MM.1S (cell line): ENCODE measurements around the gene TPBGL.

ENCODE experiments used
- DNase-seq: peaks from one replicate; pipeline ENCODE4 v3.0.0-alpha.2; 2015
- H2AFZ ChIP-seq: fragments of 300-600 bp; sonication (generic); 2 replicates; pipeline ENCODE4 v1.6.0; 2016; ENCODE audit warnings: antibody characterized with exemption, low read length
- H3F3A ChIP-seq: fragments of 300-600 bp; sonication (generic); 2 replicates; pipeline ENCODE4 v1.6.1; 2016; ENCODE audit warnings: mild to moderate bottlenecking, antibody characterized with exemption, low read length, moderate library complexity, mixed read lengths; ENCODE audit not compliant: insufficient read depth
- H3K27ac ChIP-seq: fragments of 300-600 bp; sonication (generic); 2 replicates; pipeline ENCODE4 v1.5.1; 2016; ENCODE audit warnings: mild to moderate bottlenecking, low read length
- H3K27me3 ChIP-seq: fragments of 300-600 bp; sonication (generic); replicated peaks from 2 replicates; pipeline ENCODE4 v1.6.0; 2016; ENCODE audit warnings: low read length; ENCODE audit not compliant: insufficient read depth
- H3K36me3 ChIP-seq: fragments of 300-600 bp; sonication (generic); replicated peaks from 2 replicates; pipeline ENCODE4 v1.6.1; 2016; ENCODE audit warnings: mild to moderate bottlenecking, low read length, mixed read lengths; ENCODE audit not compliant: insufficient read depth
- H3K4me1 ChIP-seq: fragments of 300-600 bp; sonication (generic); 2 replicates; pipeline ENCODE4 v1.6.1; 2016; ENCODE audit warnings: low read length, mixed read lengths
- H3K4me2 ChIP-seq: fragments of 300-600 bp; sonication (generic); 2 replicates; pipeline ENCODE4 v1.6.0; 2016; ENCODE audit warnings: low read depth, low read length
- H3K4me3 ChIP-seq: fragments of 300-600 bp; sonication (generic); 2 replicates; pipeline ENCODE4 v1.5.1; 2016; ENCODE audit warnings: low read length, mixed read lengths
- H3K79me2 ChIP-seq: fragments of 300-600 bp; sonication (generic); 2 replicates; pipeline ENCODE4 v1.6.1; 2016; ENCODE audit warnings: mixed run types, low read length, mixed read lengths
- H3K9ac ChIP-seq: fragments of 300-600 bp; sonication (generic); 2 replicates; pipeline ENCODE4 v1.6.1; 2016; ENCODE audit warnings: low read length, mixed read lengths
- H3K9me2 ChIP-seq: fragments of 300-600 bp; sonication (generic); replicated peaks from 2 replicates; pipeline ENCODE4 v1.6.1; 2016; ENCODE audit warnings: mild to moderate bottlenecking, low read length, mixed read lengths; ENCODE audit not compliant: insufficient read depth
- H3K9me3 ChIP-seq: fragments of 300-600 bp; sonication (generic); replicated peaks from 2 replicates; pipeline ENCODE4 v1.6.1; 2016; ENCODE audit warnings: mild to moderate bottlenecking, low read length, mixed read lengths; ENCODE audit not compliant: insufficient read depth
- H4K20me1 ChIP-seq: fragments of 300-600 bp; sonication (generic); 2 replicates; pipeline ENCODE4 v1.6.1; 2016; ENCODE audit warnings: mild to moderate bottlenecking, low read length, moderate library complexity, mixed read lengths; ENCODE audit not compliant: insufficient read depth
- EZH2 ChIP-seq: fragments of 300-600 bp; sonication (generic); optimal IDR thresholded peaks from 2 replicates; pipeline ENCODE3; 2017; ENCODE audit warnings: low read depth, mild to moderate bottlenecking, antibody characterized with exemption, low read length, mixed read lengths
- EZH2phosphoT487 ChIP-seq: fragments of 300-600 bp; sonication (generic); IDR thresholded peaks from 2 replicates; pipeline ENCODE4 v1.6.1; 2018; ENCODE audit warnings: antibody characterized with exemption, low read length
- TF ChIP-seq, protein P1 (sequence below): fragments of 300-600 bp; sonication (generic); IDR thresholded peaks from 2 replicates; pipeline ENCODE4 v1.5.1; 2016; ENCODE audit warnings: antibody characterized with exemption, low read length, mixed read lengths

TPBGL gene

DNA sequence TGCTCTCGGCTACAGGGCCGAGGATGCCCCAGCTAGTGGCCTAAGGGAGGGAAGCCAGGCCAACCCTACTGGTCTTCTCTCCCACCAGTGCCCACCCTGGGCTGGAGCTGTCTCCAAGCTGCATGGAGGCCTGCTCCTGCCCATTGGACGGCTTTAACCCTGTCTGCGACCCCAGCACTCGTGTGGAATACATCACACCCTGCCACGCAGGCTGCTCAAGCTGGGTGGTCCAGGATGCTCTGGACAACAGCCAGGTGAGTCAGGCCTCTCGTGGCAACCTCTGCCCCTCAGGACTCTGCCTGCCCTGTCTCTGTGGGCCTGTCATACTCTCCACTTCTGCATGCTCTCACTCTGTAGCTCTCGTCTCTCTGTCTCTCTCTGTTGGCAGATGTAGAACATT is 44.1 kb upstream of the TPBGL start:
- Histone ChIP-seq H2AFZ (no peak overlapping the region), H3K27me3 (0 out of 2 replicates have a peak, but pooled peaks cover 4% of the 10 kb centered on the region), H4K20me1 (no peaks in the 10 kb centered on the region), H3K36me3 (no peaks in the 10 kb centered on the region), H3K4me3 (no peak overlapping the region), H3K79me2 (no peaks in the 10 kb centered on the region), H3K27ac (no peak overlapping the region), H3F3A (no peaks in the 10 kb centered on the region), H3K9me2 (no peaks in the 10 kb centered on the region), H3K9ac (no peak overlapping the region), H3K4me1 (no peaks in the 10 kb centered on the region), H3K9me3 (no peaks in the 10 kb centered on the region), H3K4me2 (no peak overlapping the region)
- DNase-seq = no peak
- TF ChIP-seq EZH2 = no peak
- TF ChIP-seq, protein P1, sequence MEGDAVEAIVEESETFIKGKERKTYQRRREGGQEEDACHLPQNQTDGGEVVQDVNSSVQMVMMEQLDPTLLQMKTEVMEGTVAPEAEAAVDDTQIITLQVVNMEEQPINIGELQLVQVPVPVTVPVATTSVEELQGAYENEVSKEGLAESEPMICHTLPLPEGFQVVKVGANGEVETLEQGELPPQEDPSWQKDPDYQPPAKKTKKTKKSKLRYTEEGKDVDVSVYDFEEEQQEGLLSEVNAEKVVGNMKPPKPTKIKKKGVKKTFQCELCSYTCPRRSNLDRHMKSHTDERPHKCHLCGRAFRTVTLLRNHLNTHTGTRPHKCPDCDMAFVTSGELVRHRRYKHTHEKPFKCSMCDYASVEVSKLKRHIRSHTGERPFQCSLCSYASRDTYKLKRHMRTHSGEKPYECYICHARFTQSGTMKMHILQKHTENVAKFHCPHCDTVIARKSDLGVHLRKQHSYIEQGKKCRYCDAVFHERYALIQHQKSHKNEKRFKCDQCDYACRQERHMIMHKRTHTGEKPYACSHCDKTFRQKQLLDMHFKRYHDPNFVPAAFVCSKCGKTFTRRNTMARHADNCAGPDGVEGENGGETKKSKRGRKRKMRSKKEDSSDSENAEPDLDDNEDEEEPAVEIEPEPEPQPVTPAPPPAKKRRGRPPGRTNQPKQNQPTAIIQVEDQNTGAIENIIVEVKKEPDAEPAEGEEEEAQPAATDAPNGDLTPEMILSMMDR = no peak
- no peak for TF ChIP-seq EZH2phosphoT487

GRCh38 chr11:75197512-75198277 is 42.9 kb upstream of the TPBGL start:
- Histone ChIP-seq H3K4me2 (no peak overlapping the region), H3K4me3 (no peak overlapping the region), H3K79me2 (no peaks in the 10 kb centered on the region), H2AFZ (no peak overlapping the region), H3K27me3 (peaks cover 4% of the 10 kb centered on the region; the same call in 1 of the 2 replicates), H3F3A (no peaks in the 10 kb centered on the region), H4K20me1 (no peaks in the 10 kb centered on the region), H3K27ac (no peak overlapping the region), H3K4me1 (no peaks in the 10 kb centered on the region), H3K36me3 (no peaks in the 10 kb centered on the region), H3K9me3 (no peaks in the 10 kb centered on the region), H3K9ac (no peak overlapping the region), H3K9me2 (no peaks in the 10 kb centered on the region)
- no peak for TF ChIP-seq EZH2
- TF ChIP-seq, protein P1 = no peak
- TF ChIP-seq EZH2phosphoT487 = no peak
- no peak for DNase-seq

DNA sequence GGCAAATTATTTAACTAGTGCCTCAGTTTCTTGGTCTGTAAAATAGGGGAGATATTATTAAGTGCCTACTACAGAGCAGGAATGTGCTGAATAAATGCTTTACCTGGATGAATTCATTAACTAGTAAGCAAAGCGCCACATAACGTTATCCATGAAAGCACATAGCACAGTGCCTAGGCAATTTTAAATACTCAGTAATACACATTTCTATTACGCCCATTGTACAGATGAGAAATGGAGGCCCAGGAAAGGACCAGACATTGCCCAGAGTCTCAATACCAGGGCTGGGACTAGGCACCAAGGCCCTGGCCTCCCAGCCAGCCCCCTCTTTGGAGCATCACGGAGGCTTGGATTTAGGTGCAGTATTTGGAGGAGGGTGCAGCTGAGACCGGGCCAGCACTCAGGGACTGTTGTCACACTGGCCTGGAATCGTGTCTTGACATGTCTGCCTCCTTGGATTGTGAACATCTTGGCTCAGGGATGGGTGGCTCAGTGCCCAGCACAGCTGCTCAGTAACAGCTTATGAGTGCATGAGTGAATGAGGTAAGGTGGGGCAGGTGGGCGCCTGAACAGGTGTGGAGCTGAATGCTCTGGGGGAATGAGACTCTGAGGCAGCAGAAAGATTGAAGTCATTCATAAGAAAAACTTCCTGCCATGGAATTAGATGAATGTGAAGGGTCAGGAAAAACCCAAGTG is 42.1 kb upstream of the TPBGL start:
- Histone ChIP-seq H2AFZ (no peak overlapping the region), H3K4me2 (no peak overlapping the region), H3K9me3 (no peaks in the 10 kb centered on the region), H4K20me1 (no peaks in the 10 kb centered on the region), H3F3A (no peaks in the 10 kb centered on the region), H3K4me1 (no peaks in the 10 kb centered on the region), H3K4me3 (no peak overlapping the region), H3K9me2 (no peaks in the 10 kb centered on the region), H3K9ac (no peak overlapping the region), H3K79me2 (no peaks in the 10 kb centered on the region), H3K27ac (no peak overlapping the region), H3K36me3 (no peaks in the 10 kb centered on the region), H3K27me3 (peaks cover 4% of the 10 kb centered on the region; the same call in 1 of the 2 replicates)
- no peak for TF ChIP-seq EZH2phosphoT487
- no peak for TF ChIP-seq EZH2
- TF ChIP-seq, protein P1 = no peak
- DNase-seq = no peak
